Measurements from ENCODE around the gene MAT2B.

DNA sequence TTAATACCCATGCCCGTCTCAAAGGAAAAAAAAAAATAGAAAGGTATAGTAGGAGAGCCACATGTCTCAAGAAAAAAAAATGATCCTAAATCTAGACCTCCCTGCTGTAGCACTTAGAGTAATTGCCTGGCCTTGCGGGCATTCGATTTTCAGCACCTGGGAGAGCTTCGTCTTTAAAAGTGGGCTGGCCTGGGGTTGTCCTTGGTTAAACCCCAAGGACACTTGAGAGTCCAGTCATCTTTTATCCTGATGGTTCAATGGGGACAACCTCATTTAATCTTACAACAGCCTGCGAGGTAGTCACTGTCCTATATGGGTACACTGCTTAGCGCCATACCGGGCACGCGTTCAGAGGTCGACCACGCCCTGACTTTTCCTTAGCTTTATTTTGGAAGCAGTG is 60.1 kb downstream of the MAT2B start:
- TF ChIP-seq POLR2A (IDR thresholded peaks at IDR 0.05), result no peak
- no peak for TF ChIP-seq CTCF (IDR thresholded peaks at IDR 0.05)
- TF ChIP-seq EP300 (IDR thresholded peaks at IDR 0.05), result no peak
- no peak for TF ChIP-seq POLR2AphosphoS5 (IDR thresholded peaks at IDR 0.05)
